IMR-90 (cell line): ENCODE data around the gene RASGEF1C. TPM values are rescaled to one million over a fixed set of nuclear protein-coding genes. Genes with fewer than 3 reads are reported as not detected.

Experiments
- ATAC-seq: fragments of 200-7000 bp; cut with Tn5 transposase; 2 replicates; pipeline ENCODE4 v1.9.1; 2020; ENCODE audit warnings: low read depth, mild to moderate bottlenecking, moderate library complexity
- BruUV-seq: library from RNA; stranded (reverse); fragments of 400-500 nt; replicated peaks from 2 replicates; lab custom pipeline; 2021; lab: Mats Ljungman, UMichigan
- CTCF ChIA-PET: fragments of 300-600 bp; formaldehyde crosslinking; extraction: SDS; loops from one replicate; lab custom pipeline; 2021; ENCODE audit warnings: antibody characterized with exemption; lab: Yijun Ruan, JAX
- POLR2A ChIA-PET: fragments of 300-600 bp; sonication (Branson Sonifier 250); formaldehyde crosslinking; loops from one replicate; lab custom pipeline; 2022; ENCODE audit warnings: antibody characterized with exemption; ENCODE audit not compliant: unreplicated experiment; lab: Charles Lee
- DNase-seq: peaks from one replicate; pipeline ENCODE4 v3.0.0; 2013
- H2AFZ ChIP-seq: replicated peaks from 2 replicates; pipeline ENCODE3; 2013; ENCODE audit warnings: low read length, mild to moderate bottlenecking; ENCODE audit not compliant: poor library complexity
- H2AK5ac ChIP-seq: 2 replicates; pipeline ENCODE4 v1.6.1; 2013; ENCODE audit warnings: low read depth, low read length, inconsistent platforms
- H2AK9ac ChIP-seq: replicated peaks from 2 replicates; pipeline ENCODE3; 2013; ENCODE audit warnings: mild to moderate bottlenecking, low read depth, low read length, moderate library complexity; ENCODE audit not compliant: poor library complexity
- H2BK120ac ChIP-seq: 2 replicates; pipeline ENCODE4 v1.6.1; 2013; ENCODE audit warnings: low read depth, low read length, inconsistent platforms
- H2BK15ac ChIP-seq: 3 replicates; pipeline ENCODE4 v1.6.1; 2013; ENCODE audit warnings: low read depth, low read length, inconsistent platforms
- H2BK20ac ChIP-seq: 2 replicates; pipeline ENCODE4 v1.6.1; 2013; ENCODE audit warnings: low read depth, mild to moderate bottlenecking, inconsistent platforms, low read length, moderate library complexity
- H2BK5ac ChIP-seq: 2 replicates; pipeline ENCODE4 v1.6.1; 2013; ENCODE audit warnings: mild to moderate bottlenecking, low read depth, low read length, inconsistent platforms; ENCODE audit not compliant: poor library complexity, severe bottlenecking
- H3K14ac ChIP-seq: replicated peaks from 2 replicates; pipeline ENCODE4 v1.6.1; 2013; ENCODE audit warnings: low read depth, low read length, inconsistent platforms
- H3K18ac ChIP-seq: 2 replicates; pipeline ENCODE4 v1.6.1; 2013; ENCODE audit warnings: low read depth, low read length, control low read depth
- H3K23ac ChIP-seq: 2 replicates; pipeline ENCODE4 v1.6.1; 2013; ENCODE audit warnings: low read depth, low read length, inconsistent platforms
- H3K27ac ChIP-seq: 2 replicates; pipeline ENCODE4 v1.5.1; 2013; ENCODE audit warnings: mild to moderate bottlenecking, control low read depth, low read length; ENCODE audit not compliant: insufficient read depth
- H3K27me3 ChIP-seq: 2 replicates; pipeline ENCODE4 v1.6.1; 2013; ENCODE audit warnings: low read length; ENCODE audit not compliant: control insufficient read depth, insufficient read depth
- H3K36me3 ChIP-seq: 2 replicates; pipeline ENCODE4 v1.6.1; 2013; ENCODE audit warnings: low read length, mixed read lengths; ENCODE audit not compliant: control insufficient read depth, insufficient read depth
- H3K4ac ChIP-seq: 2 replicates; pipeline ENCODE4 v1.6.1; 2013; ENCODE audit warnings: low read depth, low read length, inconsistent platforms
- H3K4me1 ChIP-seq: 2 replicates; pipeline ENCODE4 v1.6.1; 2013; ENCODE audit warnings: low read length, mixed read lengths; ENCODE audit not compliant: control insufficient read depth, insufficient read depth
- H3K4me2 ChIP-seq: 2 replicates; pipeline ENCODE4 v1.6.1; 2013; ENCODE audit warnings: low read depth, mild to moderate bottlenecking, control low read depth, low read length, moderate library complexity
- H3K4me3 ChIP-seq: 2 replicates; pipeline ENCODE4 v1.5.1; 2013; ENCODE audit warnings: low read depth, mild to moderate bottlenecking, control low read depth, low read length, moderate library complexity; ENCODE audit not compliant: insufficient read depth
- H3K56ac ChIP-seq: 2 replicates; pipeline ENCODE4 v1.6.1; 2013; ENCODE audit warnings: low read length, inconsistent platforms; ENCODE audit not compliant: insufficient read depth; ENCODE audit errors: extremely low read depth
- H3K79me1 ChIP-seq, 2 experiments: 2 replicates each; pipeline ENCODE4 v1.6.1; 2013; ENCODE audit warnings: low read length in 2 of 2, inconsistent platforms in 1 of 2, low read depth in 1 of 2
- H3K9ac ChIP-seq: 2 replicates; pipeline ENCODE4 v1.6.1; 2013; ENCODE audit warnings: low read depth, low read length, control low read depth
- H3K9me1 ChIP-seq: 2 replicates; pipeline ENCODE4 v1.6.1; 2013; ENCODE audit warnings: low read length, inconsistent platforms; ENCODE audit not compliant: insufficient read depth
- H3K9me3 ChIP-seq: 2 replicates; pipeline ENCODE4 v1.6.1; 2013; ENCODE audit warnings: low read length; ENCODE audit not compliant: control insufficient read depth, insufficient read depth
- H4K20me1 ChIP-seq: 2 replicates; pipeline ENCODE4 v1.6.1; 2013; ENCODE audit warnings: low read length, inconsistent platforms; ENCODE audit not compliant: insufficient read depth
- H4K5ac ChIP-seq: 2 replicates; pipeline ENCODE4 v1.6.1; 2013; ENCODE audit warnings: mild to moderate bottlenecking, low read depth, low read length, control low read depth
- H4K8ac ChIP-seq, 2 experiments: 2 replicates each; pipeline ENCODE4 v1.6.1; 2013; ENCODE audit warnings: low read depth in 2 of 2, low read length in 2 of 2, control low read depth in 1 of 2, inconsistent platforms in 1 of 2
- H4K91ac ChIP-seq: 2 replicates; pipeline ENCODE4 v1.6.1; 2013; ENCODE audit warnings: low read depth, low read length, inconsistent platforms; ENCODE audit not compliant: insufficient read depth
- CEBPB ChIP-seq: IDR thresholded peaks from 2 replicates; pipeline ENCODE4 v1.6.1; 2012; ENCODE audit warnings: low read depth, low read length, improper control_type of control experiment
- FOS ChIP-seq: fragments of 150-350 bp; IDR thresholded peaks from 2 replicates; pipeline ENCODE4 v1.6.1; 2016; ENCODE audit warnings: low read depth, low read length
- NFE2L2 ChIP-seq: fragments of 150-350 bp; IDR thresholded peaks from 2 replicates; pipeline ENCODE4 v1.6.1; 2016; ENCODE audit warnings: low read depth, mild to moderate bottlenecking, low read length
- RAD21 ChIP-seq: IDR thresholded peaks from 2 replicates; pipeline ENCODE4 v1.6.1; 2012; ENCODE audit warnings: low read length, improper control_type of control experiment
- WGBS, 2 experiments: methylation state at CpG; one replicate each; pipeline versions ENCODE4 v1.1.5 to v1.1.7; 2013; ENCODE audit warnings: missing lambda C conversion rate in 2 of 2; ENCODE audit not compliant: insufficient read length in 1 of 2; ENCODE audit errors: extremely low coverage in 2 of 2; 5-methylcytosine and 5-hydroxymethylcytosine counted together
- dilution Hi-C: fragments of 300-500 bp; cut with HindIII; formaldehyde crosslinking; loops from one replicate; pipeline ENCODE4 v1.14.3; 2018; ENCODE audit warnings: low sequenced_read_pairs; ENCODE audit not compliant: unreplicated experiment
- in situ Hi-C: fragments of 300-500 bp; cut with MboI; formaldehyde crosslinking; loops from 3 replicates; pipeline ENCODE4 v1.14.3; 2019; ENCODE audit warnings: low sequenced_read_pairs, inconsistent platforms, mixed read lengths
- intact Hi-C: fragments of 100-400 bp; cut with micrococcal nuclease; formaldehyde crosslinking; loops from 2 replicates; pipeline ENCODE4 v1.10.0; 2022
- polyA plus RNA-seq, 3 experiments: library from polyadenylated mRNA; depleted of rRNA; stranded (reverse); fragments of >200 nt; gene quantifications; 2 replicates each; pipeline ENCODE4 v1.2.3, GENCODE V29; 2012; ENCODE audit warnings: low replicate concordance in 1 of 3
- total RNA-seq: library from RNA; depleted of rRNA; stranded (reverse); fragments of >200 nt; gene quantifications from 2 replicates; pipeline ENCODE4 v1.2.3, GENCODE V29; 2012
- TF ChIP-seq, protein P1 (sequence below): fragments of 150-350 bp; IDR thresholded peaks from 2 replicates; pipeline ENCODE4 v1.6.1; 2016; ENCODE audit warnings: low read depth, mild to moderate bottlenecking, low read length, moderate library complexity, borderline replicate concordance
- TF ChIP-seq, protein P2 (sequence below): conservative IDR thresholded peaks from 2 replicates; pipeline ENCODE4 v1.5.1; 2012; ENCODE audit warnings: mild to moderate bottlenecking, low read depth, low read length, improper control_type of control experiment

Gene RASGEF1C
- total and polyA plus RNA-seq, 2 of the 4 experiments (the other 2 are of a cell fraction) = not detected

DNA sequence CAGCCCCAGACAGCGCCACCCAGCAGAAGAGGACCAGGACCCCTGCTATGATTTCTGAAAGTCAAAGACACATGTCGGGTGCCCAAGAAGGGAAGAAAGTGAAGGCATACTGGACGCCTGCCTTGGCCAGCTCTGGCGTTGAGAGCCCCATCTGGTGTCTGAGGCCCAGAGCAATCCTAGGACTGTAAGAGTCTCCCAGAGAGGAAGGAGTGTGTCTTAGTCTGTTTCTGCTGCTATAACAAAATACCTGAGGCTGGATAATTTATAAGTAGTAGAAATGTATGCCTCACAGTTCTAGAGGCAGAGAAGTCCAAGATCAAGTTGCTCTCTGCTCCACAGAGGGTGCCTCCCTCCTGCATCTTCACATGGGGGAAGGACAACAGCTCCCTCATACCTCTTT, 10.8 kb downstream of the RASGEF1C start:
- Histone ChIP-seq H2AK5ac (no peak overlapping the region), H4K5ac (no peak overlapping the region), H3K23ac (no peak overlapping the region), H4K91ac (no peak overlapping the region), H2AFZ (no peak overlapping the region), H3K4me1 (no peaks in the 10 kb centered on the region), H3K56ac (no peak overlapping the region), H4K20me1 (no peaks in the 10 kb centered on the region), H3K4ac (no peak overlapping the region), H3K9ac (no peak overlapping the region), H2BK5ac (no peak overlapping the region), H3K14ac (no peak overlapping the region), H3K4me3 (no peak overlapping the region), H3K27ac (no peak overlapping the region), H3K18ac (no peak overlapping the region), H2BK20ac (no peak overlapping the region), H2BK120ac (no peak overlapping the region), H3K9me3 (no peaks in the 10 kb centered on the region), H3K36me3 (no peaks in the 10 kb centered on the region), H2AK9ac (no peak overlapping the region), H3K79me1 (no peaks in the 10 kb centered on the region), H4K8ac (no peak overlapping the region), H3K27me3 (0 out of 2 replicates have a peak, but pooled peaks cover 4% of the 10 kb centered on the region), H3K9me1 (no peaks in the 10 kb centered on the region), H2BK15ac (no peak overlapping the region), H3K4me2 (no peak overlapping the region)
- CTCF ChIA-PET = no interaction called here
- ATAC-seq (no peak), DNase-seq (no peak)
- no TSS peak for BruUV-seq
- in situ Hi-C loops (no loop called here), intact Hi-C loops (no loop called here), dilution Hi-C loops (no loop called here)
- TF ChIP-seq, protein P1, sequence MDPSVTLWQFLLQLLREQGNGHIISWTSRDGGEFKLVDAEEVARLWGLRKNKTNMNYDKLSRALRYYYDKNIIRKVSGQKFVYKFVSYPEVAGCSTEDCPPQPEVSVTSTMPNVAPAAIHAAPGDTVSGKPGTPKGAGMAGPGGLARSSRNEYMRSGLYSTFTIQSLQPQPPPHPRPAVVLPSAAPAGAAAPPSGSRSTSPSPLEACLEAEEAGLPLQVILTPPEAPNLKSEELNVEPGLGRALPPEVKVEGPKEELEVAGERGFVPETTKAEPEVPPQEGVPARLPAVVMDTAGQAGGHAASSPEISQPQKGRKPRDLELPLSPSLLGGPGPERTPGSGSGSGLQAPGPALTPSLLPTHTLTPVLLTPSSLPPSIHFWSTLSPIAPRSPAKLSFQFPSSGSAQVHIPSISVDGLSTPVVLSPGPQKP = no peak
- TF ChIP-seq, protein P2, sequence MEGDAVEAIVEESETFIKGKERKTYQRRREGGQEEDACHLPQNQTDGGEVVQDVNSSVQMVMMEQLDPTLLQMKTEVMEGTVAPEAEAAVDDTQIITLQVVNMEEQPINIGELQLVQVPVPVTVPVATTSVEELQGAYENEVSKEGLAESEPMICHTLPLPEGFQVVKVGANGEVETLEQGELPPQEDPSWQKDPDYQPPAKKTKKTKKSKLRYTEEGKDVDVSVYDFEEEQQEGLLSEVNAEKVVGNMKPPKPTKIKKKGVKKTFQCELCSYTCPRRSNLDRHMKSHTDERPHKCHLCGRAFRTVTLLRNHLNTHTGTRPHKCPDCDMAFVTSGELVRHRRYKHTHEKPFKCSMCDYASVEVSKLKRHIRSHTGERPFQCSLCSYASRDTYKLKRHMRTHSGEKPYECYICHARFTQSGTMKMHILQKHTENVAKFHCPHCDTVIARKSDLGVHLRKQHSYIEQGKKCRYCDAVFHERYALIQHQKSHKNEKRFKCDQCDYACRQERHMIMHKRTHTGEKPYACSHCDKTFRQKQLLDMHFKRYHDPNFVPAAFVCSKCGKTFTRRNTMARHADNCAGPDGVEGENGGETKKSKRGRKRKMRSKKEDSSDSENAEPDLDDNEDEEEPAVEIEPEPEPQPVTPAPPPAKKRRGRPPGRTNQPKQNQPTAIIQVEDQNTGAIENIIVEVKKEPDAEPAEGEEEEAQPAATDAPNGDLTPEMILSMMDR = no peak
- TF ChIP-seq FOS = no peak
- TF ChIP-seq NFE2L2 = no peak
- no peak for TF ChIP-seq CEBPB
- no peak for TF ChIP-seq RAD21
- WGBS, 2 experiments = 93% methylated on average over 2 of the region's 4 CpGs; no CpG with 5 or more reads in 1 of the 2 experiments
- POLR2A ChIA-PET = no interaction called here
